HCT116 (cell line): Measurements from ENCODE around the gene C2orf80. TPM values are rescaled to one million over a fixed set of nuclear protein-coding genes. Genes with fewer than 3 reads are reported as not detected.

Experiments used
- ATAC-seq: fragments of 200-7000 bp; cut with Tn5 transposase; 2 replicates; pipeline ENCODE4 v1.9.1; 2020; ENCODE audit warnings: mild to moderate bottlenecking, moderate library complexity
- BruUV-seq: library from RNA; stranded (reverse); fragments of 400-500 nt; replicated peaks from 2 replicates; lab custom pipeline; 2021; lab: Mats Ljungman, UMichigan
- CTCF ChIA-PET: fragments of 300-600 bp; sonication (Branson Sonifier 250); formaldehyde crosslinking; loops from one replicate; lab custom pipeline; 2021; ENCODE audit warnings: antibody characterized with exemption; lab: Charles Lee
- POLR2A ChIA-PET: fragments of 300-600, 350-600 bp; sonication (Branson Sonifier 250); formaldehyde crosslinking; loops from one replicate; lab custom pipeline; 2021; ENCODE audit warnings: antibody characterized with exemption; lab: Charles Lee
- RAD21 ChIA-PET, 2 experiments: fragments of 300-600 bp; sonication (Branson Sonifier 250); formaldehyde crosslinking; loops; one replicate each; lab custom pipeline; 2023; ENCODE audit warnings: low total read pairs in 2 of 2; ENCODE audit not compliant: uncharacterized antibody in 2 of 2, unreplicated experiment in 2 of 2, low non-redundant PET in 1 of 2; lab: Charles Lee
- DNase-seq: peaks from one replicate; pipeline ENCODE4 v3.0.0-alpha.2; 2010; ENCODE audit warnings: low read depth, low spot score
- H2AFZ ChIP-seq: fragments of 200-600 bp; shearing (Covaris generic), sonication (generic); 2 replicates; pipeline ENCODE4 v1.6.1; 2017; ENCODE audit warnings: low read depth, mixed run types, mixed read lengths, antibody characterized with exemption, low read length; ENCODE audit not compliant: poor library complexity, severe bottlenecking
- H3K27ac ChIP-seq: 2 replicates; pipeline ENCODE4 v1.5.1; 2012; ENCODE audit warnings: low read depth, low read length
- H3K27me3 ChIP-seq: fragments of 200-600 bp; sonication (generic); 2 replicates; pipeline ENCODE4 v1.6.1; 2016; ENCODE audit warnings: mixed run types, low read length, mixed read lengths; ENCODE audit not compliant: insufficient read depth
- H3K36me3 ChIP-seq, 2 experiments: fragments of 200-500 bp in 1 of 2; fragments of 200-600 bp in 1 of 2; sonication (Bioruptor generic) in 1 of 2; sonication (generic) in 1 of 2; 2 replicates each; pipeline versions ENCODE4 v1.5.1 to v1.6.1; 2014 to 2016; ENCODE audit warnings: low read length in 2 of 2, inconsistent platforms in 1 of 2, mixed read lengths in 1 of 2, mixed run types in 1 of 2; ENCODE audit not compliant: insufficient read depth in 2 of 2, control insufficient read depth in 1 of 2
- H3K4me1 ChIP-seq, 2 experiments: fragments of 200-600 bp in 1 of 2; sonication (generic) in 1 of 2; 2 replicates each; pipeline versions ENCODE4 v1.5.1 to v1.6.1; 2012 to 2017; ENCODE audit warnings: low read length in 2 of 2, inconsistent platforms in 1 of 2, mild to moderate bottlenecking in 1 of 2, mixed read lengths in 1 of 2, mixed run types in 1 of 2, moderate library complexity in 1 of 2; ENCODE audit not compliant: insufficient read depth in 2 of 2, control insufficient read depth in 1 of 2
- H3K4me2 ChIP-seq: fragments of 200-600 bp; sonication (generic); 2 replicates; pipeline ENCODE4 v1.6.1; 2017; ENCODE audit warnings: mixed run types, low read length, mixed read lengths
- H3K4me3 ChIP-seq, 2 experiments: fragments of 200-600 bp in 1 of 2; sonication (generic) in 1 of 2; replicated peaks in 1 of 2; 2 replicates each; pipeline ENCODE4 v1.5.1; 2011 to 2016; ENCODE audit warnings: low read length in 2 of 2, control low read depth in 1 of 2, low read depth in 1 of 2, mild to moderate bottlenecking in 1 of 2, mixed read lengths in 1 of 2, mixed run types in 1 of 2
- H3K79me2 ChIP-seq: fragments of 200-600 bp; sonication (generic); 2 replicates; pipeline ENCODE4 v1.6.1; 2017; ENCODE audit warnings: mild to moderate bottlenecking, mixed run types, low read length, moderate library complexity, mixed read lengths; ENCODE audit not compliant: insufficient read depth
- H3K9ac ChIP-seq: fragments of 200-600 bp; sonication (generic); 2 replicates; pipeline ENCODE4 v1.6.1; 2016; ENCODE audit warnings: low read length, mixed read lengths
- H3K9me2 ChIP-seq: fragments of 200-600 bp; sonication (generic), shearing (Covaris generic); 2 replicates; pipeline ENCODE4 v1.6.1; 2017; ENCODE audit warnings: mixed run types, mild to moderate bottlenecking, moderate library complexity; ENCODE audit not compliant: insufficient read depth
- H3K9me3 ChIP-seq, 2 experiments: fragments of 200-500 bp in 1 of 2; fragments of 200-600 bp in 1 of 2; sonication (Bioruptor generic) in 1 of 2; sonication (generic) in 1 of 2; 2 replicates each; pipeline ENCODE4 v1.6.1; 2014 to 2017; ENCODE audit warnings: low read length in 2 of 2, mixed read lengths in 2 of 2, inconsistent platforms in 1 of 2, low read depth in 1 of 2, mild to moderate bottlenecking in 1 of 2, mixed run types in 1 of 2, moderate library complexity in 1 of 2; ENCODE audit not compliant: control insufficient read depth in 1 of 2, insufficient read depth in 1 of 2
- H4K20me1 ChIP-seq: fragments of 200-600 bp; sonication (generic), shearing (Covaris generic); 2 replicates; pipeline ENCODE4 v1.6.1; 2017; ENCODE audit warnings: mixed run types, mild to moderate bottlenecking, moderate library complexity; ENCODE audit not compliant: insufficient read depth
- ATF3 ChIP-seq: IDR thresholded peaks from 2 replicates; pipeline ENCODE4 v1.6.1; 2012
- CBX3 ChIP-seq: IDR thresholded peaks from 2 replicates; pipeline ENCODE4 v1.6.1; 2012; ENCODE audit warnings: low read depth
- CEBPB ChIP-seq: IDR thresholded peaks from 2 replicates; pipeline ENCODE4 v1.6.1; 2012; ENCODE audit warnings: low read depth
- CTCF ChIP-seq, 3 experiments: fragments of 200-600 bp in 1 of 3; sonication (generic) in 1 of 3; IDR thresholded peaks in 2 of 3; conservative IDR thresholded peaks in 1 of 3; 2 replicates each; pipeline ENCODE4 v1.5.1; 2012 to 2017; ENCODE audit warnings: low read depth in 2 of 3, low read length in 2 of 3, antibody characterized with exemption in 1 of 3, borderline replicate concordance in 1 of 3, control low read depth in 1 of 3, mild to moderate bottlenecking in 1 of 3, mixed read lengths in 1 of 3, mixed run types in 1 of 3, moderate library complexity in 1 of 3; ENCODE audit not compliant: insufficient read depth in 1 of 3
- ELF1 ChIP-seq: IDR thresholded peaks from 2 replicates; pipeline ENCODE4 v1.6.1; 2012; ENCODE audit warnings: low read depth, borderline replicate concordance
- EZH2phosphoT487 ChIP-seq: fragments of 200-600 bp; IDR thresholded peaks from 2 replicates; pipeline ENCODE4 v1.6.1; 2018; ENCODE audit warnings: antibody characterized with exemption, borderline replicate concordance
- FOSL1 ChIP-seq: IDR thresholded peaks from 2 replicates; pipeline ENCODE4 v1.6.1; 2012; ENCODE audit warnings: low read depth
- JUND ChIP-seq: IDR thresholded peaks from 2 replicates; pipeline ENCODE4 v1.6.1; 2012
- MAX ChIP-seq: IDR thresholded peaks from 2 replicates; pipeline ENCODE4 v1.6.1; 2012
- POLR2A ChIP-seq: IDR thresholded peaks from 2 replicates; pipeline ENCODE4 v1.7.0; 2011; ENCODE audit warnings: borderline replicate concordance; ENCODE audit not compliant: insufficient read depth, insufficient read length; ENCODE audit errors: extremely low read depth
- POLR2AphosphoS5 ChIP-seq: IDR thresholded peaks from 2 replicates; pipeline ENCODE4 v1.6.1; 2011; ENCODE audit warnings: mild to moderate bottlenecking, low read depth, low read length, moderate library complexity
- RAD21 ChIP-seq: IDR thresholded peaks from 2 replicates; pipeline ENCODE4 v1.6.1; 2012; ENCODE audit warnings: low read depth, mild to moderate bottlenecking
- SRF ChIP-seq: IDR thresholded peaks from 2 replicates; pipeline ENCODE4 v1.6.1; 2012; ENCODE audit warnings: low read depth
- TCF7L2 ChIP-seq: IDR thresholded peaks from 2 replicates; pipeline ENCODE4 v1.7.0; 2011; ENCODE audit warnings: borderline replicate concordance, inconsistent platforms; ENCODE audit not compliant: insufficient read depth, insufficient read length; ENCODE audit errors: extremely low read depth
- YY1 ChIP-seq: IDR thresholded peaks from 2 replicates; pipeline ENCODE4 v1.6.1; 2011; ENCODE audit warnings: low read length, low read depth, moderate library complexity, mild to moderate bottlenecking; ENCODE audit not compliant: insufficient replicate concordance; ENCODE audit errors: extremely low read depth
- ZBTB33 ChIP-seq: IDR thresholded peaks from 2 replicates; pipeline ENCODE4 v1.6.1; 2011; ENCODE audit warnings: mild to moderate bottlenecking, low read length, moderate library complexity; ENCODE audit not compliant: insufficient replicate concordance; ENCODE audit errors: extremely low read depth
- ZFX ChIP-seq: fragments of 450-650 bp; IDR thresholded peaks from 2 replicates; pipeline ENCODE4 v1.6.1; 2017
- ZNF274 ChIP-seq: fragments of 200-500 bp; sonication (Bioruptor generic); IDR thresholded peaks from 2 replicates; pipeline ENCODE4 v1.6.1; 2014; ENCODE audit warnings: mild to moderate bottlenecking, low read depth, low read length, inconsistent platforms
- intact Hi-C: fragments of 100-400 bp; cut with micrococcal nuclease; formaldehyde crosslinking; loops from 2 replicates; pipeline ENCODE4 v1.10.0; 2022
- total RNA-seq: library from RNA; stranded (reverse); gene quantifications from one replicate; pipeline ENCODE4 v1.2.1, GENCODE V29; 2021; ENCODE audit not compliant: unreplicated experiment

The C2orf80 gene
- total RNA-seq, 1 experiment from 2014 or later = not detected

DNA sequence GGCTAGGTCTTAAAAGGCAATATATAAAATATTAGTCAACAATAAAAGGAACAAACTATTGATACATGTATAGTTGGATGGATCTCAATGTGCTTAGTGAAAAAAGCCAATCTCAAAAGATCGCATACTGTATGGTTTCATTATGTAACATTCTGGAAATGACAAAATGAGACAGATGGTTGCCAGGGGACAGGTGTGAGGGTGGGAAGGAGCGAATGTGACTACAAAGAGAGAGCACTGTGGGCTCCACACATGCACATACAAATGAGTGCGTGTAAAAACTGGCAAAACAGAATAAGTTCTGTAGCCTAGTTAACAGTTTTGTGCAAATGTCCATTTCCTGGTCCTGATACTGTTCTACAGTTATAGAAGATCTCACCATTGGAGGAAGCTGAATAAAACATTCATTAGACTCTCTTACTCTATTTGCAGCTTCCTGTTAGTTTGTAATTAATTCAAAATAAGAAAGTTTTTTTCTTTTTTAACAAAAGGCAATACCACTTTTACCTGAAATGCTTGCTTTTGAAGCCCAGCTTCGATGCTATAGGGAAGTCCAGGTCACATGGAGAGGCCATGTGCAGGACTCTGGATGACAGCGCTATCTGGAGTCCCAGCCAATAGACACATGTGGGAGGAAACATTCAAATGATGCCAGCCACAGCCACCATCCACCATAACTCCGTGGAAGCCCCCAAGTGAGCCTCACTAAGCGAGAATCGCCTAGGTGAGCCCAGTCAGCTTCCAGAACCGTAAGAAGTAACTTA is 21.0 kb upstream of the C2orf80 start:
- intact Hi-C loops = no loop called here
- CTCF ChIA-PET = no interaction called here
- no peaks in the 10 kb centered on the region for H3K27me3 ChIP-seq
- DNase-seq = no peak
- no peaks in the 10 kb centered on the region for H3K9me2 ChIP-seq
- no peaks in the 10 kb centered on the region for H3K4me1 ChIP-seq
- POLR2A ChIA-PET = no interaction called here
- no peaks in the 10 kb centered on the region for H3K9me3 ChIP-seq
- no peak overlapping the region for H2AFZ ChIP-seq
- no peak for TF ChIP-seq ATF3
- no peak for TF ChIP-seq CTCF (IDR thresholded peaks at IDR 0.05 in 2 of 3, conservative IDR thresholded peaks at IDR 0.05 in 1 of 3; ENCODE audit: borderline replicate concordance in 1 of 3, insufficient read depth in 1 of 3, low read depth in 2 of 3, low read length in 2 of 3)
- TF ChIP-seq ZFX = no peak
- no peak for TF ChIP-seq YY1
- TF ChIP-seq MAX = no peak
- no peak for TF ChIP-seq POLR2AphosphoS5
- no peak for TF ChIP-seq ZBTB33
- no peak for TF ChIP-seq TCF7L2
- no peak for TF ChIP-seq JUND
- TF ChIP-seq FOSL1 = no peak
- no peak for TF ChIP-seq CEBPB
- TF ChIP-seq RAD21 = no peak
- no peak for TF ChIP-seq SRF
- no peak for TF ChIP-seq POLR2A
- TF ChIP-seq CBX3 = no peak
- TF ChIP-seq ELF1 = no peak
- TF ChIP-seq ZNF274 = no peak
- TF ChIP-seq EZH2phosphoT487 = no peak
- TF ChIP-seq, all 23 proteins: peak for 0
- no peaks in the 10 kb centered on the region for H3K36me3 ChIP-seq
- no peak overlapping the region for H3K9ac ChIP-seq
- no peaks in the 10 kb centered on the region for H4K20me1 ChIP-seq
- no peak overlapping the region for H3K27ac ChIP-seq
- H3K4me3 ChIP-seq = no peak overlapping the region
- RAD21 ChIA-PET = no interaction called here
- no peak for ATAC-seq
- H3K79me2 ChIP-seq = no peaks in the 10 kb centered on the region
- H3K4me2 ChIP-seq = no peak overlapping the region
- BruUV-seq = no TSS peak
